Measurements from ENCODE around the gene NUP85. TPM values are rescaled to one million over a fixed set of nuclear protein-coding genes. Genes with fewer than 3 reads are reported as not detected.
"Not testable (repeated sequence)": the region's sequence is repeated elsewhere in the genome, so short reads cannot be mapped to it uniquely, and the experiment has no call there.

The NUP85 gene
- total RNA-seq, 1 experiment from 2014 or later: 42.1 TPM

DNA sequence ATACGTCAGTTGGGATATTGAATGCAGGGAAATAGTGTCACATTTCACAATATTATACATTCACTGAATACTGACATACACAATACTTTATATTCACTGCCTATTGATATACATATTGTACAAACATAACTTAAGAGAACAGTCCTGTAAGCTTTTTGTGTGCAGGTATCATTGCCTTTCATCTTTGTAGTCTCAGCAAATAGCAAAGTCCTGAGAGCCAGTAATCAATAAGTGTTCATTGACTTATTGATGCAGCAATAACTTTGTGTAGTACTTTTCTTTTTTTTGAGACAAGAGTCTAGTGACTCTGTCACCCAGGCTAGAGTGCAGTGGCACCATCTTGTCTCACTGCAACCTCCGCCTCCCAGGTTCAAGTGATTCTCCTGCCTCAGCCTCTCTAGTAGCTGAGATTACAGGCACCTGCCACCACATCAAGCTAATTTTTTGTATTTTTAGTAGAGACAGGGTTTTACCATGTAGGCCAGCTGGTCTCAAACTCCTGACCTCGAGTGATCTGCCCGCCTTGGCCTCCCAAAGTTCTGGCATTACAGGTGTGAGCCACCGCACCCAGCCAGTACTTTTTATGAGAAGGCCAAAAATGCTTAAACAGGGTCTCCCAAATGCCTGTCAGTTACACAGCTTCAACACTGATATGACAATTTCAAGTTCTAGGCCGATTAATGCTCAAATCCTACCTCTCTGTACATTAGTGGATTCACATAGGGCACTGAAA, 5.4 kb upstream of the NUP85 start:
- no peak for DNase-seq (ENCODE audit: low read depth)

DNA sequence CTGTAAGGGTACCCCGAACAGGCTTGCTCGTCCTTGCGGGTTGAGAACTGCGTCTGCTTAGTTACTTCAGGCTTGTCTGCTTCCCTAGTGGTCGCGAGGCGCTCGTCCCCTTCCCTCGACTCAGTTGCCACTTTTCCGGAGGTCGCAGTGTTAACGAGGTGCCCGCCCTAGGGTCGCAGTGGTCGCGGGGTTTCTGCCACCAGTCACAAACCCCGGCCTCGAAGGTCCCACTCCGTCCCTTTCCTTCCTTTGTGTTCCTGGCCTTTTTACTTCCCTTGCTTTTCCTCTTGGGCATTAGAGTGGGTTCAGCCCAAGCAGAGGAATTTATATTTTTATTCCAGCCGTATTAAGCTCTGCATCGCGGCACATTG, 299 bp downstream of the NUP85 start:
- DNase-seq (ENCODE audit: low read depth): no peak

DNA sequence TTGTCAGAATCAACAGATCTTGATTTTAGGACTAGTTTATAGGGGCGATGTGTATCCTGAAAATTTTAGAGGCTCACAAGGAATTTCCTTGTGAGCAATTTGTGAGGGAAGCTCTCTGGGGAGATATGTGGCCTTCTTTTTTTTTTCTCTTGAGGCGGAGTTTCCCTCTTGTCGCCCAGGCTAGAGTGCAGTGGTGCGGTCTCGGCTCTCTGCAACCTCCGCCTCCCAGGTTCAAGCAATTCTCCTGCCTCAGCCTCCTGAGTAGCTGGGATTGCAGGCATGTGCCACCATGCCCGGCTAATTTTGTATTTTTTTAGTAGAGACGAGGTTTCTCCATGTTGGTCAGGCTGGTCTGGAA, 1.6 kb downstream of the NUP85 start:
- DNase-seq (ENCODE audit: low read depth): not testable (repeated sequence)

DNA sequence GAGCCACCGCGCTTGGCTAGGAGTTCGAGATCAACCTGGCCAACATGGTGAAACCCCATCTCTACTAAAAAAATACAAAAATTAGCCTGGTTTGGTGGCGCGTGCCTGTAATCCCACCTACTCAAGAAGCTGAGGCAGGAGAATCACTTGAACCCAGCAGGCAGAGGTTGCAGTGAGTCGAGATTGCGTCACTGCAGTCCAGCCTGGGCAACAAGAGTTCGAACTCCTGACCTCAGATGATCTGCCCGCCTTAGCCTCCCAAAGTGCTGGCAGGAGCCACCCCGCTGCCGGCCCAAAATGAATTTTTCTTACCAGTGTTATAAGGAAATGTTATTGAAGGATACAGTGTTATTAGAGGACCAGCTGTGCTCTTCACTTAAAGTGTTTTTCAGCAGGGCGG, 2.3 kb downstream of the NUP85 start:
- no peak for DNase-seq (ENCODE audit: low read depth)

DNA sequence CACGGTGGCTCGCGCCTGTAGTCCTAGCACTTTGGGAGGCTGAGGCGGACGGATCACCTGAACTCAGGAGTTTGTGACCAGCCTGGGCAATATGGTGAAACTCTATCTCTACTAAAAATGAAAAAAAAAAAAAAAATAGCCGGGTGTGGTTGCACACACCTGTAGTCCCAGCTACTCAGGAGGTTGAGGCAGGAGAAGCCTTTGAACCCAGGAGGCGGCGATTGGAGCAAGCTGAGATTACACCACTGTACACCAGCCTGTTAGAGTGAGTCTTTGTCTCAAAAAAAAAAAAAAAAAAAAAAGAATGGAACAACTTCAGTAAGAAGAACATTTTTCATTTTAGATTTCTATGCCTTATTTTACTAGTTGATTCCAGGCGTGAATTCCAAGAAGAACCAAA, 2.7 kb downstream of the NUP85 start:
- no peak for DNase-seq (ENCODE audit: low read depth)

DNA sequence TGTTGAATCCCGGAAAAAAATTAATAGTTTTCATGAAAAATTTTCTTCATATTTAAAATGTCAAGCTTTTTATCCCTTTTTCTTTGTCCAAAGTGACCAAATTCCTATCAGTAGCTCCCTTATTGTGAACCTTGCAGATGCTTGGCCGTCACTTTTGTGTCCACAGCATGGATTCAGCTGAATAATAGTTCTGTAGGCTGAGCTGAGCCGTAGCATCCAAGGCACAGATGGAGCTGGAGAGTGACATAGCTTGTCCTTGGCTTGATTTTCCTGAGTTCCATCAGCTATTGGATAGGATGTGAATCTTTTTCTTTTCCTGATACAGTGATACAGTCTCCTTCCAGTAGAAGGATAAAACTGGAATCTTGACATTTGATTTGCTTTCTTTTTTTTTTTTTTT, 3.6 kb downstream of the NUP85 start:
- no peak for DNase-seq (ENCODE audit: low read depth)

DNA sequence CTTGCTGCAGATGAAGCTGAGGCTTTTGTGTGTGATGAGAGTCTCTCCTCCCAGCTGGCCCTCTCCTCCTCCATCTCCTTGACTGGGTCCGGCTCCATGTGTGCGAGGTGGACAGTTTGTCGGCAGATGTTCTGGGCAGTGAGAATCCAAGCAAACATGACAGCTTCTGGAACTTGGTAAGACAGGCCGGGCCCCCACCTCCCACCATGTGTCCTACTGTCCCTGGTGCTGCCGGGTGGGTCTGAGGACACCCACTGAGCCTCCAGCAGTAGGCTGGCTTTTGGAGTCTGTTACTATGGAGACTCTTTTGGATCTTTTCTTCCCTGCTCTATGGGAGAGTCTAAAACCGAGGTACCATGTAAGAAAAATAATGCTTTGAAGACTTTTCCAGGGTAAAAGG, 12.7 kb downstream of the NUP85 start:
- no peak for DNase-seq (ENCODE audit: low read depth)

DNA sequence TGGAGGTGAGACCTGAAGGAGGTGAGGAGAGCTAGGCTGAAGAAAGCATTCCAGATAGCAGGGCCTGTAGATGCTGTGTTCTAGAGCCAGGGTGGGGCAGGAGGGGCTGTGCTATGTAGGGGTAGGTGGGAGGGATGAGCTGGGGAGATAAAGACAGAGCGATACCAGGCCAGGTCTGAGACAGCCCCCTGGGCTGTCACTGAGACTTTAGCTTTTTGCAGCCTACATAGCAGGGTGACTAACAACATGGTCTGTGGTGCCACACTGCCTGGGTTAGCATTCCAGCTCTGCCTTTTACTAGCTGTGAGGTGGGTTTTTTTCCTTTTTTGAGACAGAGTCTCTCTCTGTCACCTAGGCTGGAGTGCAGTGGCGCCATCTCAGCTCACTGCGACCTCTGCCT, 14.3 kb downstream of the NUP85 start:
- no peak for DNase-seq (ENCODE audit: low read depth)

DNA sequence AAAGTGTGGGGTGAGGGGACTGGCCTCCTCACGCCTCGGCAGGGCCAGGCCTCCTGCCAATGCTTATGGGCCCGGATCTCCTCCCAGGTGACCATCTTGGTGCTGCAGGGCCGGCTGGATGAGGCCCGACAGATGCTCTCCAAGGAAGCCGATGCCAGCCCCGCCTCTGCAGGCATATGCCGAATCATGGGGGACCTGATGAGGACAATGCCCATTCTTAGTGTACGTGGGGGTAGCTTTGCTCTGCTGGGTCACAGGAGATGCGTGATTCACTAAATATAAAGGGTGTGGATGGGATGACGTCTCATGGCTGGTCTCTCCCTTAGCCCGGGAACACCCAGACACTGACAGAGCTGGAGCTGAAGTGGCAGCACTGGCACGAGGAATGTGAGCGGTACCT, 19.5 kb downstream of the NUP85 start:
- DNase-seq (ENCODE audit: low read depth): no peak

DNA sequence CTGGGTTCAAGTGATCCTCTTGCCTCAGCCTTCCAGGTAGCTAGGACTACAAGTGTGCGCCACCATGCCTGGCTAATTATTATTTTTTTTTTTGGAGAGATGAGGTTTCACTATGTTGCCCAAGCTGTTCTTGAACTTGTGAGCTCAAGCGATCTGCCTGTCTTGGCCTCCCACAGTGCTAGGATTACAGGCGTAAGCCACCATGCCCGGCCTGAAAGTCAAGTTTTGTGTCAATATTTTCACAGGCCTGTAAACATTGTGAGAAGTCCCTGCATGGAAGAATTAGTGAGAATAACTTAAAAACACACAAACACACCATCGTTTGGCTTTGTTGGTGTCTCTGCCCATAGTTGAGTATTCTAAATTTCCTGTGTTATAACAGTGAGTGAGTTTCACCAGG, 22.2 kb downstream of the NUP85 start:
- DNase-seq (ENCODE audit: low read depth): no peak

DNA sequence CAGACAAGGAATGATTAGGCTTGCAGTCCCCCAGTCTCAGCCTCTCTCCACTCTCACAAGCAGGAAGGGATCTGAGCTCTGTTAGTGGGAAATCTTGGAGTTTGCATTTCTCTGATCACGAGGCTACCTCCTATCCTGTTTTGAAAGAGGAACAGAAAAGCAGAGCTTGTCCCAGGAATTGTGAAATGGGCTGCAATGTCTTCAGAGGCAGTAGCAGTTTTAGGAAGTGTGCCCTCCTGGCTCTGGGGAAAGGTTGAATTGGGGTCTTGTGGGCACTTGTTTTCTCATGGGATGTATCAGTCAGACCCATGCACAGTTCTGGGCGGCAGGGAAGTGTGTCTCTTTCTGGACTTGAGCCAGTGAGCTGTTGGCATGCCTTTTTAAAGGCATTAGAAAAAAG, 22.8 kb downstream of the NUP85 start:
- DNase-seq (ENCODE audit: low read depth): no peak

DNA sequence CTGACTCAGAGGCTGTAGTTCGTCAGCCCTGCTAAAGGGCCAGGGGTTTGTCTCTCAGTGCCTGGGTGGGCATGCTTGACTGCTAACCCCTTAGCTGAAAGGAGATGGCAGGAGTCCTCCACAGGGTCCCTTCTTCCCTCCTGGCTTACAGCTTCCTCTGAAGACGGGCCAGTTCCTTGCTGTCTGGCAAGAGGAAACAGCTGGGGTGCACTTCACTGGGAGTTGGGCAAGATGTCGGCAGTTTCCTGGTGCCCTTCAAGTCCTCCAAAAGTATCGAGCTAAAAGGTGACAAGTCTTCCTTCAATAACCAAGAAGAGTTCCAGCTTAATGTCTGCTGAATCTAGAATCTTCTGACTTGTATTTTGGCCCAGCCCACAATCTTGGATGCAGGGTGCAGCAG, 23.4 kb downstream of the NUP85 start:
- DNase-seq (ENCODE audit: low read depth): no peak

DNA sequence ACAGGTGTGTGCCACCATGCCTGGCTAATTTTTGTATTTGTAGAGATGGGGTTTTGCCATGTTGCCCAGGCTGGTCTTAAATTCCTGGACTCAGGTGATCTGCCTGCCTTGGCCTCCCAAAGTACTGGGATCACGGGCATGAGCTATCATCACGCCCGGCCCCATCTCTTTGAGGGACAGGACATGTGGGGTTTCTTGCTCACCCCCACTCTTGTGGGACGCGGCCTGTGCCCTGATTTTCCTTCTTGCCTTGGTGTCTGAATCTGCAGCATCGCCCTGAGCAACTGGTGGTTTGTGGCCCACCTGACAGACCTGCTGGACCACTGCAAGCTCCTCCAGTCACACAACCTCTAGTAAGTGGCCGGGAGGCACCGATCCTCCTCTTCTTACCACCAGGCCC, 25.6 kb downstream of the NUP85 start:
- no peak for DNase-seq (ENCODE audit: low read depth)

DNA sequence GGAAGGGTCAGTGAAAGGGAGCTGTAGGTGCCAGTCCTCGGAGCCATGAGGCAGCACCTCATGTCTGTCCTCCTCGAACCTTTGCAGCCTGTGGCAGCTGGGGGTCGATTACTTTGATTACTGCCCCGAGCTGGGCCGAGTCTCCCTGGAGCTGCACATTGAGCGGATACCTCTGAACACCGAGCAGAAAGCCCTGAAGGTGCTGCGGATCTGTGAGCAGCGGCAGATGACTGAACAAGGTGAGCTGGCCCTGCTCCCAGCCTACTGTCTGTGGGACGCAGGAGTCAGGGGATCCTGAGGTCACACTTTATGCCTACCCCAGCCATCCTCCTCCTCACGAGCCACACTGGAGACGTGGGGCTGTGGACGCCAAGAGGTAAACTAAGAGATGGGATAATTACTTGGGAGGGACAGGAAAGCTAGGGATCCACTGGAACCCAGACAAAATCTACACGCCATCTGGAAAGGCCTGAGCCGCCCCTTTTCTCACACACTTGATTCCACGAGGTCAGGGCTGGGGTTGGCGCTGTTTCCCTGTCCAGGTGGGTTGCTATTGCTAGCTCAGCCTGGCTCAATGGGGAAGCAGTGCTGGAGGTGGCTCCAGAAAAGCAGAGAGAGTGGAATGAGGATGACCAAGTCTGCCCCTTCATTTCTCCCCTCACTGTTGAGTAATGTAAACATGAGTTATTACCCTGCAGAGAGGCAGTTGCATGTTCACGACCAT, 26.4 kb downstream of the NUP85 start:
- DNase-seq (ENCODE audit: low read depth): no peak

DNA sequence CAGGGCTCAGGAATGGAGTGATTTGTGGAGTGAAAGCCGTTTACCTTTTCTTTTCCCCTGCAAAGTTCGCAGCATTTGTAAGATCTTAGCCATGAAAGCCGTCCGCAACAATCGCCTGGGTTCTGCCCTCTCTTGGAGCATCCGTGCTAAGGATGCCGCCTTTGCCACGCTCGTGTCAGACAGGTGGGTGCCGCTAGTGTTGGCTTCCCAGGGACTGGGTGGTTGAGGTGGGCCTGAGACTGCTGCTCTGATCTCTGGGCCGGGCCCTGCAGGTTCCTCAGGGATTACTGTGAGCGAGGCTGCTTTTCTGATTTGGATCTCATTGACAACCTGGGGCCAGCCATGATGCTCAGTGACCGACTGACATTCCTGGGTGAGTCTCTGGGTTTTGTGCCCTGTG, 27.3 kb downstream of the NUP85 start:
- DNase-seq (ENCODE audit: low read depth): no peak

DNA sequence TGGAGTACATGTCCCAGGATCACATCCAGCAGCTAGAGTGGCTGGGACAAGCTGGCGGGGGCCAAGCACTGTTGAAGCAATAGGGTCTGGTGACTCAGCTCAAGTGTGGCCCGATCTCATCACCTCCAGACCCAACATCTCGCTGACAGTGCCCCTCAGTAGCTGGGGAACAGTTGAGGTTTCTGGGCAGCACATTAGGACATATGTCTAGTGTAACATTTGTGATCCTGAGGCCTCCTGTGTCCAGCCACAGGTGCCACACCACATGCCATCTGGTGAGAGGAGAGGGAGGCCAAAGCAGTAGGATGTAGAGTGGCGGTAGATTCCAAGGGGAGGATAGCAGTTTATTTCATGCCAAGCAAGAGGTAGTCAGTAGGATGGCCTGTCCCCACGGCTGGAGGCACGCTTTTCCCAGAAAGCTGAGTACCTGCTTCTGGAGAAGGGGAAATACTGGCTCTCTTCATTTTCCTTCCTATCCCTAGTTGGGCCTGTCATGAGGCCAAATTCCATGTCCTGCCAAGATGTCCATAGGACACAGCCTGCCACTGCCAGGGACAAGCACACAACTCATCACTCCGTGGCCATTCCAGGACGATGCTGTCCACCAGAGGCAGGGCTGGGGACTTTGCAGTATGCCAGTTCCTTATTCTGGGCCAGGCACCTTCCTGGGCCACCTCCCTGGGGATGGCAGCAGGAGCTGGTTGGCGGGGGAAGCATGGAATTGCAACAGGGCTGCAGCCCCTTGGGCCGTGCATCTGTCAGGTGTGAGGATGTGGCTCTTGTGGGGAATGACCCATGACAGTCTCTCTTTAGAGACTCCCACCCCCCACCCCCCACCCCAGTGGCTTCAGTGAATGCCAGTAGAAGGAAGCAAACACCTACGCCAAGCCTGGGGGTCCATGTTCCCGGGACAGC, 31.9 kb downstream of the NUP85 start:
- DNase-seq (ENCODE audit: low read depth): no peak

DNA sequence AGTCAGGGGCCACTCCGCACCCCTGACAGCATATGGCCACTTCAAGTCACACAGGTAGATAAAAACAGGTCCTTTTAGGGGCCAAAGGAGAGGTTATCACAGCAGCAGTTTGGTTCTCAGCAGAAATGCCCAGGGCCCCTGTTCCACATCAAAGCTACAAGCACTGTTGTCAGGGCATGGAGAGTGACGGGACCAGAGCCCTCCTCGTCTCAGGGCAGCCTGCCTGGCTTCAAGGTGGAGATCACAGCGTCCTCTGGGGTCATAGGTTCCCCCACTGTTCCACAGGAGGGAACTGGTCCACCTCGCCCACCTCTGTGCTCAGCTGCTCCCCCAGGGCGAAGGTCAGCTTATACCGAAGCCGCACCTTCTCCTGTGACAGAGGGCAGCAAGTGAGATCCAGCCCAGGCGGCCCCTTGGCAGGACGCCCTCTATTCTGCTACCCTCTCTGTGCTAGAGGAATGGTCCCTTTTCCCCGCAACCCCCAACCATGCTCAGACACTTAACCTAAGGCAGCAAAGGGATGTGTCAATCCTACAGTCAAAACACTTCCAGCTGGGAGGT, 32.6 kb downstream of the NUP85 start:
- DNase-seq (ENCODE audit: low read depth): no peak

DNA sequence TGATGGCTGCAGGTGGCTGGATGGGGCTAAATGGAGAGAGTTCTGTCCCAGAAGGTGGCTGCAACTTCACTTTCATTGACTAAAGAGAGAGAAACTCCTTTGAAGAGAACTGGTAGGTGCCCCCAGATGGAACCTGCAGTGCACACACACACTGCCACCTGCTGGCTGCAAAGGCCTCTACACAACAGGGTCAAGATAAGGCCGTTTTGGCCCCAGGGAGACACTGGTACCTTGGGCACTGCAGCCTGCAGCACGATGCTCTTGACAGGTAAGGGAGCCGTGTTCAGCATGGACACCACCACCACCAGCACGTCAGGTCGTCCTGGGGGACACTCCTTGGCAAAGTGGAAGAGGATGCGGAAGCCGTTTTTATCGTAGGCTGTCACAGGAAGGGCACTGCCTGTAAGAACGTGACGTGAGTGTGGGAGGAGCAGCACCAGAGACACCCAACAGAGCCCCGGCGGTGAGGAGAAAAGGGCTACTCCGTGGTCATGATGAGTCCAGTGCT, 33.3 kb downstream of the NUP85 start:
- peak; percentile 61 for DNase-seq (ENCODE audit: low read depth)

DNA sequence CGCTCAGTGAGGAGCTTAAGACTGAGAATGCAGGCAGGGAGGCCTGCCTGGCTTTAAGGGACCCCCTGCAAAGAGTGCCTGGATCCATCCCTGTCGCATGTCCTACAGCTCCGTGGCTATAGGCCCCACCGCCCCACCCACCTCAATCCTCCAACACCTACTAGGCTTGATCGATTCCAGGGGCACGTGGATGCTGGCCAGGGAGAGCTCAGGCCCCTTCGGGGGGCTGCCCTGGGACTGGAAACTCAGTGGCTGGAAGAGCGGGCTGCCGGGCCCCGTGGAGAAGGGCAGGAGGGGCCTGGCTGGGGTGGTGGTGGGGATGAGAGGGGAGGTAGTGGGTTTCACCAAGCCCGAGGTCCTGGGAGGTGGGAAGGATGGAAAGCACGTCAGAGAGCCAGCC, 33.7 kb downstream of the NUP85 start:
- no peak for DNase-seq (ENCODE audit: low read depth)

DNA sequence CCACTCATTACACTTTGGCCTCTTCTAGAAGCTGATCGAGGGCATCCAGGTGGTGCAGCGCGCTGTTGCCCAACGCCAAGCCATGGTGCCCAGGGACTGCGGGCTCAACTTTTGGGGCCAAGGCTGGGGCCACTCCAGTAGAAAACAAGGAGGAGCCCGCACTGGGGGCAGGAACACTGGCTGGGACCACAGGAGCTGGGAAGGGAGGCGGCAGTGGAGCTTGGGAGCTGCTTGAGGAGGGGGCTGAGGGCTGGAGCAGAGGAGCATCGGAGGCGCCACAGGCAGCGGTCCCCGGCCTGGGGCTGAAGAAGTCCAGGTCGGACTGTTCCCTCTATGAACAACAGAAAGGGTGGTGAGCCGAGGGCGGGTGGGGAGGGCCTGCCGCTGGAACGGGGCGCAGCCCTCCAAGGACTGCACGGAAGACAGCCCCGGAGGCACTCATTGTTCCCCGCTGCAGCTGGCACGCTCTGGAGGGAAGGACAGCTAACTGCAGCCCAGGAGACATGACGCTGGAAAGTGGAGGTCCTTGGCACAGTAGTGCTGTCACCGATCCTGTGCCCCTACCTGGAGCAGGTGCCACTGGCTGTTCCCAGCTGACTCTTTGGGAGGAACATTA, 34.4 kb downstream of the NUP85 start:
- DNase-seq (ENCODE audit: low read depth): no peak

DNA sequence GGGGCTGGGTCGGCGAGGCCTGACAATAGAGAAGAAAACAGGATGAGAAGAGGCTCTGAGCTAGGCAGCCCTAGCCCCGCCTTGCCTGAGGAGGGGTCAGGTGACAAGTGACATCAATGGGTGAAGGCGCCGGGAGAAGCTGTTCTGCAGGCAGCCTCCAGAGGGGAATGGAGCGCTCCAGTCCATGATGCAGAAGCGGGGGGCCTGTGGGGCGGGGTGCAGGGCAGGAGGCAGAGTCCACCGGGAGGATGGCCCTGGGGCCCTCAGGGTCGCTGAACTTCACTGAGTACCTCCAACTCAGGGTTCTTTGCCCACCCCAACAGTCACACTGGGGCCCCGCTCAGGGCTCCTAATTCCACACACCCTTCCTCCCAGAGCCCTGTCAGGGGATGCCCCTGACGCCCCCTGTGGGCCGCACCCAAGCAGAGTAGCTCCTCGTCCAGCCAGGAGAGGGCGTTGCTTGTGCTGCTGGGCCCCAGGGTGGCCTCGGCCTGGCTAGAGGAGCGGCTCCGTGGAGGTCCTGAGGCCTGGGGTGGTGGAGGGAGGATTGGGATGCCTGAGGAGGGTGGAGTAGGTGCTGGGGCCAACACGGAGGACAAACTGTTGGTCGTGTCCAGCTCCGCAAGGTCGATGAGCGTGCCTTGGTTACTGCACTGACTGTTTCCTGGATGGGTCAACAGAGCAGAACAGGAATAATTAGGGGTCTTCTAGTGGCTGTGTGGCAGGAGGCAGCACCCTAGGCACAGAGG, 35.1 kb downstream of the NUP85 start:
- peak; percentile 39 for DNase-seq (ENCODE audit: low read depth)

All from LHCN-M2 (cell line).